Measurements from ENCODE around the gene AFMID.
"Not testable (repeated sequence)": the region's sequence is repeated elsewhere in the genome, so short reads cannot be mapped to it uniquely, and the experiment has no call there.

Gene AFMID

GRCh38 chr17:78224231-78225087 lies 37.3 kb downstream of the AFMID start:
- no peak for DNase-seq

GRCh38 chr17:78225088-78225865 lies 38.1 kb downstream of the AFMID start:
- no peak for DNase-seq

GRCh38 chr17:78226055-78226758 lies 39.0 kb downstream of the AFMID start:
- DNase-seq, result no peak

- no peak for DNase-seq
Measured at GRCh38 chr17:78226759-78227454, 39.7 kb downstream of the AFMID start.

- no peak for DNase-seq
Measured at GRCh38 chr17:78227455-78227916, 40.3 kb downstream of the AFMID start.

GRCh38 chr17:78228176-78228575 lies 41.0 kb downstream of the AFMID start:
- DNase-seq, result no peak

- no peak for DNase-seq
Measured at GRCh38 chr17:78230252-78230962, 43.2 kb downstream of the AFMID start.

GRCh38 chr17:78230996-78231935 lies 44.1 kb downstream of the AFMID start, which contains the start of gene TMEM235:
Gene TMEM235 (plus strand): TSS chr17:78231631. CDS start chr17:78232024, 393 bp downstream.
- no peak for DNase-seq

- DNase-seq, result no peak
Measured at GRCh38 chr17:78231991-78232858, 45.1 kb downstream of the AFMID start.

- DNase-seq, result no peak
Measured at GRCh38 chr17:78232859-78233173, 45.7 kb downstream of the AFMID start.

GRCh38 chr17:78233678-78234077 lies 46.5 kb downstream of the AFMID start:
- no peak for DNase-seq

- DNase-seq, result no peak
Measured at GRCh38 chr17:78234261-78234865, 47.2 kb downstream of the AFMID start.

GRCh38 chr17:78235022-78235421 lies 47.9 kb downstream of the AFMID start:
- not testable (repeated sequence) for DNase-seq

- DNase-seq, result no peak
Measured at GRCh38 chr17:78235885-78236284, 48.7 kb downstream of the AFMID start.

- no peak for DNase-seq
Measured at GRCh38 chr17:78236362-78237127, 49.4 kb downstream of the AFMID start.

GRCh38 chr17:78237401-78238012 lies 50.3 kb downstream of the AFMID start:
- DNase-seq, result no peak

- no peak for DNase-seq
Measured at GRCh38 chr17:78238823-78239488, 51.8 kb downstream of the AFMID start.
